Caco-2 (cell line): Measurements from ENCODE around the gene RNH1. TPM values are rescaled to one million over a fixed set of nuclear protein-coding genes. Genes with fewer than 3 reads are reported as not detected.

ENCODE experiments used
- BruUV-seq: library from RNA; stranded (reverse); fragments of 400-500 nt; replicated peaks from 2 replicates; lab custom pipeline; 2021; lab: Mats Ljungman, UMichigan
- CTCF ChIA-PET: fragments of 300-600 bp; sonication (Branson Sonifier 250); formaldehyde crosslinking; loops from one replicate; lab custom pipeline; 2022; ENCODE audit warnings: antibody characterized with exemption; lab: Charles Lee
- POLR2A ChIA-PET: fragments of 300-600 bp; sonication (Branson Sonifier 250); formaldehyde crosslinking; loops from one replicate; lab custom pipeline; 2022; ENCODE audit warnings: antibody characterized with exemption; lab: Charles Lee
- DNase-seq, 2 experiments: peaks; one replicate each; pipeline versions ENCODE4 v3.0.0 to v3.0.0-alpha.2; 2020 to 2022
- H3K27me3 ChIP-seq: replicated peaks from 2 replicates; pipeline ENCODE4 v1.6.0; 2011; ENCODE audit warnings: low read length; ENCODE audit not compliant: control insufficient read depth, insufficient read depth
- H3K36me3 ChIP-seq: 2 replicates; pipeline ENCODE4 v1.5.1; 2011; ENCODE audit warnings: low read length; ENCODE audit not compliant: control insufficient read depth, insufficient read depth
- H3K4me1 ChIP-seq: fragments of 250-450 bp; sonication (Bioruptor Pico); 2 replicates; pipeline ENCODE4 v1.5.1; 2020; ENCODE audit warnings: mild to moderate bottlenecking
- H3K4me3 ChIP-seq: 2 replicates; pipeline ENCODE4 v1.5.1; 2011; ENCODE audit warnings: low read depth, mild to moderate bottlenecking, control low read depth, low read length
- H3K9me3 ChIP-seq: fragments of 250-450 bp; sonication (Bioruptor Pico); 2 replicates; pipeline ENCODE4 v1.5.1; 2020; ENCODE audit warnings: mild to moderate bottlenecking, moderate library complexity
- H3K27ac Mint-ChIP-seq: one replicate; pipeline ENCODE4 v1.8.0; 2022; ENCODE audit warnings: mixed read lengths; ENCODE audit not compliant: unreplicated experiment
- H3K27me3 Mint-ChIP-seq: one replicate; pipeline ENCODE4 v1.8.0; 2022; ENCODE audit warnings: mixed read lengths; ENCODE audit not compliant: insufficient read depth, unreplicated experiment
- H3K36me3 Mint-ChIP-seq: one replicate; pipeline ENCODE4 v1.8.0; 2022; ENCODE audit warnings: mild to moderate bottlenecking, mixed read lengths; ENCODE audit not compliant: insufficient read depth, unreplicated experiment
- H3K4me1 Mint-ChIP-seq: one replicate; pipeline ENCODE4 v1.8.0; 2022; ENCODE audit warnings: low read depth, mixed read lengths; ENCODE audit not compliant: unreplicated experiment
- H3K4me3 Mint-ChIP-seq: one replicate; pipeline ENCODE4 v1.8.0; 2022; ENCODE audit warnings: mild to moderate bottlenecking, moderate library complexity, mixed read lengths; ENCODE audit not compliant: unreplicated experiment
- H3K9me3 Mint-ChIP-seq: one replicate; pipeline ENCODE4 v1.8.0; 2022; ENCODE audit warnings: mixed read lengths; ENCODE audit not compliant: unreplicated experiment
- intact Hi-C: fragments of 100-400 bp; cut with micrococcal nuclease; formaldehyde crosslinking; loops from one replicate; pipeline ENCODE4 v1.10.0; 2022; ENCODE audit not compliant: unreplicated experiment
- total RNA-seq: library from RNA; stranded (reverse); gene quantifications from 2 replicates; pipeline ENCODE4 v1.2.3, GENCODE V29; 2022
- TF ChIP-seq, protein P1 (sequence below), 2 experiments: fragments of 200-600 bp in 1 of 2; IDR thresholded peaks; 1 replicate in 1 of 2; 2 replicates in 1 of 2; pipeline versions ENCODE4 v1.5.1 to v1.8.0; 2011 to 2022; ENCODE audit warnings: antibody characterized with exemption in 1 of 2, control low read depth in 1 of 2, inconsistent platforms in 1 of 2, low read depth in 1 of 2, low read length in 1 of 2, mild to moderate bottlenecking in 1 of 2, moderate library complexity in 1 of 2; ENCODE audit not compliant: insufficient read depth in 1 of 2, severe bottlenecking in 1 of 2, unreplicated experiment in 1 of 2

RNH1 gene
- total RNA-seq, 1 experiment from 2014 or later = 136 TPM

DNA sequence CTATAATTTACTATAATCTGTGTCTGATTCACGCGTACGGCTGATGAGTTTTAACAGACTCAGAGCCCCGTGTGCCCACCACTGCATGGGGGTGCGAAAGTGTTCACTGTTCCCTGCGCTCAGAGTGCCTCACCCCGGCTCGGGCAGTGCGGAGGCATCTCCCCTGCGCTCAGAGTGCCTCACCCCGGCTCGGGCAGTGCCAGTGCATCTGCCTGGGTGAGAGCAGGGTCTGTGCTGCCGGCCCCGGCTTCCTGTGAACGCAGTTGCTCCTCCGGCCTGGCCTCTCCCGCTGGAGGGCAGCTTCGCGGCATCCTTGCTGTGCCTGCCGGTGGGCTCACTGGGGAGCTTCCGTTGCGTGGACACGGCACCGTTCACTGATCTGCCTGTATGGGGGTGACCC lies 42.7 kb downstream of the RNH1 start:
- no peak overlapping the region for H3K4me3 ChIP-seq
- Mint-ChIP-seq H3K4me3 (no peak overlapping the region), H3K9me3 (no peaks in the 10 kb centered on the region), H3K4me1 (peaks cover 38% of the 10 kb centered on the region), H3K27ac (no peak overlapping the region), H3K27me3 (no peaks in the 10 kb centered on the region), H3K36me3 (peaks cover 32% of the 10 kb centered on the region)
- no peaks in the 10 kb centered on the region for H3K9me3 ChIP-seq
- no peaks in the 10 kb centered on the region for H3K27me3 ChIP-seq
- intact Hi-C loops = no loop called here
- BruUV-seq = no TSS peak
- TF ChIP-seq, protein P1, sequence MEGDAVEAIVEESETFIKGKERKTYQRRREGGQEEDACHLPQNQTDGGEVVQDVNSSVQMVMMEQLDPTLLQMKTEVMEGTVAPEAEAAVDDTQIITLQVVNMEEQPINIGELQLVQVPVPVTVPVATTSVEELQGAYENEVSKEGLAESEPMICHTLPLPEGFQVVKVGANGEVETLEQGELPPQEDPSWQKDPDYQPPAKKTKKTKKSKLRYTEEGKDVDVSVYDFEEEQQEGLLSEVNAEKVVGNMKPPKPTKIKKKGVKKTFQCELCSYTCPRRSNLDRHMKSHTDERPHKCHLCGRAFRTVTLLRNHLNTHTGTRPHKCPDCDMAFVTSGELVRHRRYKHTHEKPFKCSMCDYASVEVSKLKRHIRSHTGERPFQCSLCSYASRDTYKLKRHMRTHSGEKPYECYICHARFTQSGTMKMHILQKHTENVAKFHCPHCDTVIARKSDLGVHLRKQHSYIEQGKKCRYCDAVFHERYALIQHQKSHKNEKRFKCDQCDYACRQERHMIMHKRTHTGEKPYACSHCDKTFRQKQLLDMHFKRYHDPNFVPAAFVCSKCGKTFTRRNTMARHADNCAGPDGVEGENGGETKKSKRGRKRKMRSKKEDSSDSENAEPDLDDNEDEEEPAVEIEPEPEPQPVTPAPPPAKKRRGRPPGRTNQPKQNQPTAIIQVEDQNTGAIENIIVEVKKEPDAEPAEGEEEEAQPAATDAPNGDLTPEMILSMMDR (IDR thresholded peaks at IDR 0.05; ENCODE audit: insufficient read depth in 1 of 2, low read depth in 1 of 2, low read length in 1 of 2, severe bottlenecking in 1 of 2, unreplicated experiment in 1 of 2) = no peak
- no peak for DNase-seq
- no peaks in the 10 kb centered on the region; the same call in 1 of the 2 replicates for H3K36me3 ChIP-seq
- ChIA-PET POLR2A (no interaction called here), CTCF (no interaction called here)
- peaks cover 39% of the 10 kb centered on the region for H3K4me1 ChIP-seq

DNA sequence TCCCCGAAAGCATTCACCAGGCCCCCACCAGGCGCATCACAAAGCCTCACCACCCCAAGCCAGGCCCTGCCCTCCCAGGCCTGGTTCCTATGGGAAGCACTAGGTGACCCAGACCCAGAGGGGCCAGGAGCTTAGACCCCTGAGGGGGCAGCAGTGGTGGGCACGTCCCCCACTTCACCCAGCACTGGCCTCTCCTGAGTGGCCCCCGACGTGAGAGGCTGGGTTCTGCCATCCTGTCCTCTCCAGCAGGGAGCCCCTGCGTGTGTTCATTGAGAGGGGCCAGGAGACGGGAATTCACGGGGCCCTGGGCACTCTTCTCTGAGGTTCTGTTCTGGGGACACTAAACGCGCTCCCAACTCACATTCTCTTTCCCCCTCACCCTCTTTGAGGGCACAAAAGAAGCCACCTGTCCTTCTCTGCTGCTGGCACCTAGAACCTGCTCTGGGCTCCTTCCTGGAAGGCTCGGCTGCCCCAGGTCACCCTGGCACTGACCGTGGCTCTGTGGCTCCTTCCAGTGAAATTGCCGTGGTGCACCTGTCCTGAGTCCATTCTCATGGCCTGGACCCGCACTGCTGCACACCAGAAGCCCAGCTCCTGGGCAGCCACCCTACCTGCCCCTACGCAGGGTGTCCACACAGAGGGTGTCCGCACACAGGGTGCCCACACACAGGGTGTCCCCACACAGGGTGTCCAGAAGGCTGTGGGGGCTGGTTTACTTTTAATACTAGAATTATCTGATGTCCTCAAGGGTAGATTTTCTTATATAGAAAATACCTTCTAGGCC lies 44.7 kb downstream of the RNH1 start:
- H3K27ac Mint-ChIP-seq = peak overlapping the region; percentile 15
- ChIA-PET CTCF (no interaction called here), POLR2A (no interaction called here)

DNA sequence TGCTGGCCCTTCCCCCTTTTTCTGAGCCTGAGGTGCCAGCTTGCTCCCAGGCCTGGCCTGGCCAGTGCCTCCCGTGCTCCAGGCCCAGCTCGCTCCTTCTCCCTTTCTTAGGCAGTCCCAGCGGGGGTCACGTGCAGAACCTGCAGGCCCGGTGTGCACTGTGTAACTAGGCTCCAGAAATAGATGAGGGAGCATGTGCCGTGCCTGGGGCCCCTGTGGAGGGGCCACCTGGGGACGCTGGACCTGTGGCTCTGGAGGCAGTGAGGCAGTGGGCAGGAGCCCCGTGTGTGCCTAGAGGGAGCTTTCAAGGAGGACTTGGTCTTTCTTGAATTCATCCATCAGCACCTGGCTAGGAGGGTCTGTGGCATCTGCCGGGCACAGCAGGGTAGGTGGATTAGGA lies 45.4 kb downstream of the RNH1 start:
- Mint-ChIP-seq H3K36me3 (peaks cover 45% of the 10 kb centered on the region), H3K27ac (peak overlapping the region; percentile 15), H3K27me3 (no peaks in the 10 kb centered on the region), H3K9me3 (no peaks in the 10 kb centered on the region), H3K4me1 (peaks cover 35% of the 10 kb centered on the region), H3K4me3 (peak overlapping the region; percentile 52)
- no peak for DNase-seq
- H3K36me3 ChIP-seq = no peaks in the 10 kb centered on the region; the same call in 1 of the 2 replicates
- no peaks in the 10 kb centered on the region for H3K9me3 ChIP-seq
- intact Hi-C loops = no loop called here
- TF ChIP-seq, protein P1 (IDR thresholded peaks at IDR 0.05; ENCODE audit: insufficient read depth in 1 of 2, low read depth in 1 of 2, low read length in 1 of 2, severe bottlenecking in 1 of 2, unreplicated experiment in 1 of 2) = no peak
- peaks cover 35% of the 10 kb centered on the region for H3K4me1 ChIP-seq
- no TSS peak for BruUV-seq
- H3K27me3 ChIP-seq = no peaks in the 10 kb centered on the region
- ChIA-PET CTCF (no interaction called here), POLR2A (no interaction called here)
- no peak overlapping the region for H3K4me3 ChIP-seq

More for the DNA sequence above, 44.7 kb downstream of the RNH1 start:
- TF ChIP-seq, protein P1 (IDR thresholded peaks at IDR 0.05; ENCODE audit: insufficient read depth in 1 of 2, low read depth in 1 of 2, low read length in 1 of 2, severe bottlenecking in 1 of 2, unreplicated experiment in 1 of 2) = no peak
- Histone ChIP-seq H3K4me3 (no peak overlapping the region), H3K9me3 (no peaks in the 10 kb centered on the region), H3K27me3 (no peaks in the 10 kb centered on the region), H3K4me1 (peaks cover 39% of the 10 kb centered on the region), H3K36me3 (no peaks in the 10 kb centered on the region; the same call in 1 of the 2 replicates)
- Mint-ChIP-seq H3K36me3 (peaks cover 41% of the 10 kb centered on the region), H3K4me1 (peaks cover 33% of the 10 kb centered on the region), H3K27me3 (no peaks in the 10 kb centered on the region), H3K9me3 (no peaks in the 10 kb centered on the region), H3K4me3 (no peak overlapping the region)
- no peak for DNase-seq
- no TSS peak for BruUV-seq
- intact Hi-C loops = no loop called here
